HFF-Myc (cell line): ENCODE measurements around the gene FBLN1.

ENCODE experiments used
- DNase-seq: peaks from one replicate; pipeline ENCODE4 v3.0.0-alpha.2; 2011; ENCODE audit warnings: low read depth; ENCODE audit errors: extremely low read depth
- H3K4me3 ChIP-seq: replicated peaks from 2 replicates; pipeline ENCODE4 v1.5.1; 2011; ENCODE audit warnings: low read depth, mild to moderate bottlenecking, control low read depth, low read length
- TF ChIP-seq, protein P1 (sequence below): IDR thresholded peaks from 2 replicates; pipeline ENCODE4 v1.5.1; 2012; ENCODE audit warnings: mild to moderate bottlenecking, low read depth, low read length, control low read depth; ENCODE audit errors: missing control alignments

FBLN1 gene

DNA sequence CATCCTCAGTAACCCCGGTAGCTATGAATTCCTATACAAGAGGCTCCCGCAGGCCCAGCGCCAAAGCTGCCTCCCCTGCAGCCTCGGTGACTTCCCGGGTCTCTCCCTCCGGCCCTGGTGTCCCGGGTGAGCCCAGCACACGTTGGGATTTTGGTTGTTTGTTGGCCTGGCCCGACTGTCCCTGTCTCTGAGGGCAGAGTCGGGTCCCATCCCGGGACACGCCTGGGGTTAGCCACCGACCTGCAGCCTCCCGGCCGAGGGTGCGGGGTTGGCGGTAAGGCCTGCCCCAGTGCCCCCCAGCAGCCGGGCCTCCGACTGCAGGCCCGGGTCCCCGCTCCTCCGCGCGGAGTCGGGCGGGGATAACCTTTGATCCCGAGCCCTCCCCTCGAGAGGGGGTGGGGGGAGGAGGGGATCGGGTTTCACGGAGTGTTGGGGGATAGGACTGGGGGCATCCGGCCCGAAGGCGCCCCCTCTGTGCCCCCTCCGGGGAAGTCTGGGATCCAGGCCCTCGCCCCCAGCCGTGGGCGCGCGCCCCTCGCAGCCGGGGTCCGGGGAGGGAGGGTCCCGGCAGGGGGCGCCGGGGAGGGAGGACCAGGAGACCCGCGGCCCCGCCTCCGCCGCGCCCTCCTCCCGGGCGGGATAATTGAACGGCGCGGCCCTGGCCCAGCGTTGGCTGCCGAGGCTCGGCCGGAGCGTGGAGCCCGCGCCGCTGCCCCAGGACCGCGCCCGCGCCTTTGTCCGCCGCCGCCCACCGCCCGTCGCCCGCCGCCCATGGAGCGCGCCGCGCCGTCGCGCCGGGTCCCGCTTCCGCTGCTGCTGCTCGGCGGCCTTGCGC, at the start of gene FBLN1:
TSS of gene FBLN1 (plus strand) at position 669 of the 835 bp plus-strand sequence. CDS start at position 772, 103 bp downstream.
- no peak for DNase-seq
- TF ChIP-seq, protein P1, sequence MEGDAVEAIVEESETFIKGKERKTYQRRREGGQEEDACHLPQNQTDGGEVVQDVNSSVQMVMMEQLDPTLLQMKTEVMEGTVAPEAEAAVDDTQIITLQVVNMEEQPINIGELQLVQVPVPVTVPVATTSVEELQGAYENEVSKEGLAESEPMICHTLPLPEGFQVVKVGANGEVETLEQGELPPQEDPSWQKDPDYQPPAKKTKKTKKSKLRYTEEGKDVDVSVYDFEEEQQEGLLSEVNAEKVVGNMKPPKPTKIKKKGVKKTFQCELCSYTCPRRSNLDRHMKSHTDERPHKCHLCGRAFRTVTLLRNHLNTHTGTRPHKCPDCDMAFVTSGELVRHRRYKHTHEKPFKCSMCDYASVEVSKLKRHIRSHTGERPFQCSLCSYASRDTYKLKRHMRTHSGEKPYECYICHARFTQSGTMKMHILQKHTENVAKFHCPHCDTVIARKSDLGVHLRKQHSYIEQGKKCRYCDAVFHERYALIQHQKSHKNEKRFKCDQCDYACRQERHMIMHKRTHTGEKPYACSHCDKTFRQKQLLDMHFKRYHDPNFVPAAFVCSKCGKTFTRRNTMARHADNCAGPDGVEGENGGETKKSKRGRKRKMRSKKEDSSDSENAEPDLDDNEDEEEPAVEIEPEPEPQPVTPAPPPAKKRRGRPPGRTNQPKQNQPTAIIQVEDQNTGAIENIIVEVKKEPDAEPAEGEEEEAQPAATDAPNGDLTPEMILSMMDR = peak; percentile 26
- H3K4me3 ChIP-seq = peak within 1 kb of the TSS; percentile 100

- 0 out of 2 replicates have a peak overlapping the region, but pooled peaks have one; percentile 9 for H3K4me3 ChIP-seq
- TF ChIP-seq, protein P1 = no peak
- no peak for DNase-seq
These were observed 48.9 kb upstream of the FBLN1 start for GRCh38 chr22:45453764-45454163.

- TF ChIP-seq, protein P1 = no peak
- peak; percentile 95 for DNase-seq
- 0 out of 2 replicates have a peak overlapping the region, but pooled peaks have one; percentile 9 for H3K4me3 ChIP-seq
These were observed 48.4 kb upstream of the FBLN1 start for GRCh38 chr22:45454275-45454674.

DNA sequence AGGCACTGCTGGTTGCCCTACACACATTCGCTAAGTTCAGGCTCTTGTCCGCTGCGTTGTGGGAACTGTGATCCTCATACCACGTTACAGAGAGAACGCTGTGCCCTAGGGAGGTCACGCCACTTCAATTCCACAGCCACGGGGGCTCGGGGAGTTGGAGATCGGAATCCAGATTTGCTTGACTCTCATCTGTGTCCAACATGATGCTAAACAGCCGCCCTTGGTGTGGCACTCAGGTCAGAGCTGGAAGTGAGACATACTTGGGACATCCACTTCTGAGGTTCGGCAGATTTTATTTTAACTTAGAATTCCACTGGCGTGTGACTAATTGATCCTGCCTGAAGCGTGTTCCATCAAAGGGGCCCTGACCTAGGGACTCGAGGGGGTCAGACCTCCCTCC, 47.5 kb upstream of the FBLN1 start:
- TF ChIP-seq, protein P1 = no peak
- no peak for DNase-seq
- peak overlapping the region; percentile 7 for H3K4me3 ChIP-seq

DNA sequence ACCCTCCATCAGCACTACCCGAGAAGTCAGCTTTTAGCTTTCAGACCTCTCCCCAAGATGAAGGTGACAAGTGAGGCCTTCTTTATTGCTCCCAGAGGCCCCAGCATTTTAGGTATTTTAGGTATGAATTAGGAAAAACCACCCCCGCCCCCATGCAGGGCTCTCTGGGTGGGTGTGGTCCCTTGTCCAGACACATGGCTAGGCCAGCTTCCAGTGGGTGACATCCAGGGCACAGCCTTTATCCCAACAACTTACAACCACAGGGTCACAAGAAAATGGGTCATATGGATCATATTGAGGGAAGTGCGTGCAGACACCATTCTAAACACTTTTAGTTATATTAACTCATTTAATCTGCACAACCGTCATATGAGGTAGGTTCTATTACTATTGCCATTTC, 47.1 kb upstream of the FBLN1 start:
- DNase-seq = no peak
- H3K4me3 ChIP-seq = no peak overlapping the region; the same call in 1 of the 2 replicates
- TF ChIP-seq, protein P1 = no peak

- no peak for DNase-seq
- no peak overlapping the region for H3K4me3 ChIP-seq
- TF ChIP-seq, protein P1 = no peak
These were observed 45.9 kb upstream of the FBLN1 start for GRCh38 chr22:45456811-45457210.
